ENCODE results near the gene IL21. TPM values are rescaled to one million over a fixed set of nuclear protein-coding genes. Genes with fewer than 3 reads are reported as not detected.

The IL21 gene
- total RNA-seq, 1 experiment from 2014 or later = not detected

DNA sequence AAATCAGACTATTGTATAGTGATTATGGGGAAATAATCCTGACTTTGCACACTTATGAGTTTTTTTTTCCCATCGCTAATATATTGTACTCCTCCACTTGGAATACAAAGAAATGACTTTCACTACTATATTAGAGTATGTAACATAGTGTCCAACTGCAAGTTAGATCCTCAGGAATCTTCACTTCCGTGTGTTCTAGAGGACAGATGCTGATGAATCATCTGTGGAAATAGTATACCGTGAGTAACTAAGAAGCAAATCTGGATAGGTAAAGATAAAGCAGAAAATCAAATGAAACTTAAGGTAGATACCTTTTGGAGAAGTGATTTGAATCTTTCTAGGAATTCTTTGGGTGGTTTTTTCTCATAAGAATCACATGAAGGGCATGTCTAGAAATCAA is 8.3 kb downstream of the IL21 start:
- H4K91ac ChIP-seq (ENCODE audit: insufficient read length, low read depth, low read length) = no peak overlapping the region
- H2BK15ac ChIP-seq (ENCODE audit: low read depth, low read length) = no peak overlapping the region
- H3K23me2 ChIP-seq (ENCODE audit: insufficient read length, low read depth, low read length, poor library complexity, severe bottlenecking) = no peaks in the 10 kb centered on the region
- H2BK12ac ChIP-seq (ENCODE audit: insufficient read length, low read depth, low read length) = no peak overlapping the region
- no peaks in the 10 kb centered on the region for H3K79me1 ChIP-seq (ENCODE audit: insufficient read depth, low read depth, low read length, poor library complexity, severe bottlenecking)
- no peak overlapping the region for H2BK20ac ChIP-seq (ENCODE audit: low read depth, low read length, poor library complexity, severe bottlenecking)
- no peaks in the 10 kb centered on the region for H3K79me2 ChIP-seq (ENCODE audit: insufficient read depth, low read length)
- H3K4me2 ChIP-seq (ENCODE audit: insufficient read depth, insufficient read length, low read length) = no peak overlapping the region
- H3K23ac ChIP-seq (ENCODE audit: insufficient read length, low read depth, low read length) = no peak overlapping the region
- no peaks in the 10 kb centered on the region for H3K27me3 ChIP-seq (ENCODE audit: insufficient read depth, low read length)
- no peak overlapping the region for H2AK5ac ChIP-seq (ENCODE audit: insufficient read length, low read length)
- H3K4me1 Mint-ChIP-seq = peaks cover 9% of the 10 kb centered on the region in 2 experiments
- H3K9me3 Mint-ChIP-seq = no peaks in the 10 kb centered on the region
- no peak overlapping the region for H3K4me3 Mint-ChIP-seq
- H3K4ac ChIP-seq (ENCODE audit: low read depth, low read length) = no peak overlapping the region
- no peak overlapping the region for H3K56ac ChIP-seq (ENCODE audit: insufficient read length, low read depth, low read length)
- H2BK120ac ChIP-seq (ENCODE audit: low read depth, low read length, poor library complexity, severe bottlenecking) = no peak overlapping the region
- no peaks in the 10 kb centered on the region for H3K9me3 ChIP-seq (ENCODE audit: control insufficient read depth, low read depth, low read length)
- H4K20me1 ChIP-seq (ENCODE audit: control insufficient read depth, insufficient read depth, insufficient read length) = no peaks in the 10 kb centered on the region
- no peak overlapping the region for H2BK5ac ChIP-seq (ENCODE audit: insufficient read length, low read length)
- no peaks in the 10 kb centered on the region; the same call in 1 of the 2 replicates for H3K4me1 ChIP-seq (ENCODE audit: insufficient read depth, low read length)
- no peak overlapping the region for H4K8ac ChIP-seq (replicated peaks; ENCODE audit: insufficient read length, low read depth, low read length)
- no peak overlapping the region for H3K14ac ChIP-seq (ENCODE audit: insufficient read depth, low read length)
- no peaks in the 10 kb centered on the region for H3K36me3 Mint-ChIP-seq (ENCODE audit: insufficient read depth in 1 of 3, low read depth in 3 of 3)
- DNase-seq = no peak
- H3T11ph ChIP-seq (ENCODE audit: low read length) = no peak overlapping the region
- H3K18ac ChIP-seq (ENCODE audit: insufficient read length, low read depth, low read length) = no peak overlapping the region
- no peaks in the 10 kb centered on the region for H3K27me3 Mint-ChIP-seq (ENCODE audit: low read depth)
- H3K9ac ChIP-seq (ENCODE audit: extremely low read depth, insufficient read length, low read length) = no peak overlapping the region
- TF ChIP-seq, protein P1, sequence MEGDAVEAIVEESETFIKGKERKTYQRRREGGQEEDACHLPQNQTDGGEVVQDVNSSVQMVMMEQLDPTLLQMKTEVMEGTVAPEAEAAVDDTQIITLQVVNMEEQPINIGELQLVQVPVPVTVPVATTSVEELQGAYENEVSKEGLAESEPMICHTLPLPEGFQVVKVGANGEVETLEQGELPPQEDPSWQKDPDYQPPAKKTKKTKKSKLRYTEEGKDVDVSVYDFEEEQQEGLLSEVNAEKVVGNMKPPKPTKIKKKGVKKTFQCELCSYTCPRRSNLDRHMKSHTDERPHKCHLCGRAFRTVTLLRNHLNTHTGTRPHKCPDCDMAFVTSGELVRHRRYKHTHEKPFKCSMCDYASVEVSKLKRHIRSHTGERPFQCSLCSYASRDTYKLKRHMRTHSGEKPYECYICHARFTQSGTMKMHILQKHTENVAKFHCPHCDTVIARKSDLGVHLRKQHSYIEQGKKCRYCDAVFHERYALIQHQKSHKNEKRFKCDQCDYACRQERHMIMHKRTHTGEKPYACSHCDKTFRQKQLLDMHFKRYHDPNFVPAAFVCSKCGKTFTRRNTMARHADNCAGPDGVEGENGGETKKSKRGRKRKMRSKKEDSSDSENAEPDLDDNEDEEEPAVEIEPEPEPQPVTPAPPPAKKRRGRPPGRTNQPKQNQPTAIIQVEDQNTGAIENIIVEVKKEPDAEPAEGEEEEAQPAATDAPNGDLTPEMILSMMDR (conservative IDR thresholded peaks at IDR 0.05) = no peak
- no peak overlapping the region for H4K5ac ChIP-seq (ENCODE audit: insufficient read length, low read depth, low read length)
- no CpG with 5 or more reads among the region's 3 CpGs for WGBS (ENCODE audit: extremely low coverage, insufficient read length, low lambda C conversion rate)
- H2AFZ ChIP-seq (ENCODE audit: low read length) = no peak overlapping the region
- no peak overlapping the region for H3K27ac Mint-ChIP-seq
- no peak overlapping the region for H3K27ac ChIP-seq (ENCODE audit: insufficient read length, low read depth, low read length)

Measured in H9 (cell line).